ENCODE data around the gene TMCO4. TPM values are rescaled to one million over a fixed set of nuclear protein-coding genes. Genes with fewer than 3 reads are reported as not detected.

The TMCO4 gene
- total RNA-seq, 1 donor from 2014 or later: 13.0 TPM

DNA sequence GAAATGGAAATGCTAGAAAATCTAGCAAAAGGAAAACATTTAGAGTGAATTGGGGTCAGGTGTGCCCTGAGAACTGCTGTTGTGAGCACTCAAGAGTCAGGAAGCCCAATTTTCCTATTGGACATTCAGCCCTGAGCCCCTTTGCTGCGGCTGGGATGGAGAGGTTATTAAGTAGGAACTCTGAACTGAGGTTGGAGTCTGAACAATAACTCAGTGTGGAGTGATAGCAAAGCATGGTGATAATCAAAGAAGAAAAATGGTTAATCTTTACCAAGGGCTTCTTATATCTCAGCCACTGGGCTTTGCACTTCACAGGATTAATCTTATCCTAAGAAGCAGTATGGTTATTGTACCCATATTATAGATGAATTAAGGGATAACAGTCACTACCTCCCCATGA is 52.0 kb downstream of the TMCO4 start:
- DNase-seq (ENCODE audit: low read depth): no peak

DNA sequence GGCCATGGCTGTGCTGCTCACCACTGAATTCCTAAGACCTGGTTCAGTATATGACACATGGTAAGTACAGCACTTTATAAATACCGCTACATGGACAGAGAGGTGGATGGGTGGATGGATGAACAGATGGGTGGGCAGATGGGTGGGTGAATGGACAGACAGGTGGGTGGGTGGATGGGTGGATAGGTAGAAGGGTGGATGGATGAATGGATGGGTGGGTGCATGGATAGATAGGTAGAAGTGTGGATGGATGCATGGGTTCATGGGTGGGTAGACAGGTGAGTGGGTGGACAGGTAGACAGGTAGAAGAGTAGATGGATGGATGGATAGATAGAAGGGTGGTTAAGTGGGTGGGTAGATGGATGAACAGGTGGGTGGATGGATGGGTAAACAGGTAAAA is 54.8 kb downstream of the TMCO4 start:
- DNase-seq (ENCODE audit: low read depth): no peak
- H3K36me3 ChIP-seq (ENCODE audit: control insufficient read depth, insufficient read depth, low read length): no peaks in the 10 kb centered on the region
- TF ChIP-seq, protein P1, sequence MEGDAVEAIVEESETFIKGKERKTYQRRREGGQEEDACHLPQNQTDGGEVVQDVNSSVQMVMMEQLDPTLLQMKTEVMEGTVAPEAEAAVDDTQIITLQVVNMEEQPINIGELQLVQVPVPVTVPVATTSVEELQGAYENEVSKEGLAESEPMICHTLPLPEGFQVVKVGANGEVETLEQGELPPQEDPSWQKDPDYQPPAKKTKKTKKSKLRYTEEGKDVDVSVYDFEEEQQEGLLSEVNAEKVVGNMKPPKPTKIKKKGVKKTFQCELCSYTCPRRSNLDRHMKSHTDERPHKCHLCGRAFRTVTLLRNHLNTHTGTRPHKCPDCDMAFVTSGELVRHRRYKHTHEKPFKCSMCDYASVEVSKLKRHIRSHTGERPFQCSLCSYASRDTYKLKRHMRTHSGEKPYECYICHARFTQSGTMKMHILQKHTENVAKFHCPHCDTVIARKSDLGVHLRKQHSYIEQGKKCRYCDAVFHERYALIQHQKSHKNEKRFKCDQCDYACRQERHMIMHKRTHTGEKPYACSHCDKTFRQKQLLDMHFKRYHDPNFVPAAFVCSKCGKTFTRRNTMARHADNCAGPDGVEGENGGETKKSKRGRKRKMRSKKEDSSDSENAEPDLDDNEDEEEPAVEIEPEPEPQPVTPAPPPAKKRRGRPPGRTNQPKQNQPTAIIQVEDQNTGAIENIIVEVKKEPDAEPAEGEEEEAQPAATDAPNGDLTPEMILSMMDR (IDR thresholded peaks at IDR 0.05; ENCODE audit: insufficient read depth, low read length, poor library complexity, severe bottlenecking): no peak
- no peaks in the 10 kb centered on the region for H3K27me3 ChIP-seq (ENCODE audit: control insufficient read depth, insufficient read depth, low read length)
- H3K4me3 ChIP-seq (ENCODE audit: low read depth, low read length): no peak overlapping the region

More for the DNA sequence above, 52.0 kb downstream of the TMCO4 start:
- Histone ChIP-seq H3K36me3 (ENCODE audit: control insufficient read depth, insufficient read depth, low read length) (no peaks in the 10 kb centered on the region), H3K27me3 (ENCODE audit: control insufficient read depth, insufficient read depth, low read length) (no peaks in the 10 kb centered on the region), H3K4me3 (ENCODE audit: low read depth, low read length) (no peak overlapping the region)
- TF ChIP-seq, protein P1 (IDR thresholded peaks at IDR 0.05; ENCODE audit: insufficient read depth, low read length, poor library complexity, severe bottlenecking): no peak

DNA sequence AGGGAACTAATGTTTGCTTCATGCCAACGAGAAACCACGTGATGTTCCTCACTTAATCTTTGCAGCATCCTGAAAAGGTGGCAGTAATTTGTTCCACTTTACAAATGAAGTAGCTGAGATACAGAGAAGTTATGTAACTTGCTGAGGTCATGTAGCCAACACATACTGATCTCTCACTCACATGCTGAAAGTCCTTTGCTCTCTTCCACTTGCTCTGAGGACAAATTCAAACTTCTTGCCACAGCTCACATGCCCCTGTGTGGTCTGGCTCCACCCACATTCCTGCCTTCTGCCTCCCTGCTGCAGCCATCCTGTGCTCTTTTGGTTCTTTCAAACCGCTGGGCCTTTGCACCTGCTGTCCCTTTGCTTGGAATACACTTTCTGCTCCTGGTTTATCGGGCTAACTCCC is 55.4 kb downstream of the TMCO4 start:
- TF ChIP-seq, protein P1 (IDR thresholded peaks at IDR 0.05; ENCODE audit: insufficient read depth, low read length, poor library complexity, severe bottlenecking): no peak

DNA sequence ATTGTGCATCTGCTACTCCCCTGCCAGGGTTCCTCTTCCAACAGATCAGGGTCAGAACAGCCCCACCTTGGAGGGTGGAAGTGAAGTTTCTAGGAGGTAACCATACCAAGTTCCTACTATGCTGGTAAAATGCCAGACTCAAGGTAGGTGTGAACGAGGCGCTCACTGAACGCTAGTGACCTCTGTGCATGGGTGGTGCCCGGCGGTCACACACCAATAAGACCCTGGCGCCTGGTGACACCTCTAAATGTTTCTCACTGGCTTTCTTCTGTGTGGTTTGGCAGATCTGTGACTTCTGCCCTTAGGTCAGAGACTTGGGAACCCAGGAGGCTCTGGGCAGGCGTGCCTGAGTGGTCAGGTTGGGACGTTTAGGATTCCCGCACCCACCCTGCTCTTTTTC is 55.9 kb downstream of the TMCO4 start:
- no peaks in the 10 kb centered on the region for H3K27me3 ChIP-seq (ENCODE audit: control insufficient read depth, insufficient read depth, low read length)
- TF ChIP-seq, protein P1 (IDR thresholded peaks at IDR 0.05; ENCODE audit: insufficient read depth, low read length, poor library complexity, severe bottlenecking): no peak
- H3K36me3 ChIP-seq (ENCODE audit: control insufficient read depth, insufficient read depth, low read length): no peaks in the 10 kb centered on the region
- DNase-seq (ENCODE audit: low read depth): no peak
- no peak overlapping the region for H3K4me3 ChIP-seq (ENCODE audit: low read depth, low read length)

More for the DNA sequence above, 55.4 kb downstream of the TMCO4 start:
- no peak for DNase-seq (ENCODE audit: low read depth)
- no peaks in the 10 kb centered on the region for H3K27me3 ChIP-seq (ENCODE audit: control insufficient read depth, insufficient read depth, low read length)
- H3K36me3 ChIP-seq (ENCODE audit: control insufficient read depth, insufficient read depth, low read length): no peaks in the 10 kb centered on the region
- no peak overlapping the region for H3K4me3 ChIP-seq (ENCODE audit: low read depth, low read length)

DNA sequence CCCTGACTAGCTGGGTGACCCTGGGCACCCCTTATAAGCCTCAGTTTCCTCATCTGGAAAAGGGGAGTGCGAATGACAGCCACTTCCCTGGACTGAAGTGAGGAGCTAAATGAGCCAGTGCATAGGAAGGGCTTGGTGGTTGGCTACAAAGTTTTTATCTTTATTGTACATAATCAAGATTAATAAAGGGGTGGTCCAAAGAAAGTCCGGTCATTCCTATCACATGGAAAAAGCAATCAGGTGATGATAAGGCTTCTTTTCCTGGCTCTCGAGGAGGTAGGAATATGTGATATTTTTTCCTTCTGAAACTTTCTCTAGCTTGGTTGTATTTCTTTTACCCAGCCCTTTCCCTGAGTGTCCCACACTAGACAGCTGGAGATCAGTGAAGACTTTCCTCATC is 56.5 kb downstream of the TMCO4 start:
- no peak for DNase-seq (ENCODE audit: low read depth)
- Histone ChIP-seq H3K27me3 (ENCODE audit: control insufficient read depth, insufficient read depth, low read length) (peaks cover 2% of the 10 kb centered on the region), H3K4me3 (ENCODE audit: low read depth, low read length) (no peak overlapping the region), H3K36me3 (ENCODE audit: control insufficient read depth, insufficient read depth, low read length) (no peaks in the 10 kb centered on the region)
- TF ChIP-seq, protein P1 (IDR thresholded peaks at IDR 0.05; ENCODE audit: insufficient read depth, low read length, poor library complexity, severe bottlenecking): no peak

DNA sequence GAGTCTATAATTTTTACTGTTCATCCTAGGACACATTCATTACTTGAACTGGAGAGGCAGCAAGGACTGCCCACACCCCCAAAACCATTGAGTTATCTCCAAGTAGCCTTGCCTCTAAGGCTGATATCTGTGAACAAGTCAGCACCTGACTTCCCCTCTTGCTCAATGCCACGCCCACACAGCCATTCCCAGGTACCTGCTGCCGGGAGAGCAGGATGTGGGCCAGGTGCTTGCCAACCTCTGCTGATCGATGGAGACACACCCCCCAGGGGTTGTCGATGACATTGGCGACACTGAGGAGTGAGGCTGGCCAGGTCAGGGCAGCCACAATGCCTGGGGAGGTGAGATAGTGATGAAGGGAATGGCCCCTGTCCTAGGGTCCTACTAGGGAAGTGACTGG is 60.1 kb downstream of the TMCO4 start:
- Histone ChIP-seq H3K4me3 (ENCODE audit: low read depth, low read length) (no peak overlapping the region), H3K36me3 (ENCODE audit: control insufficient read depth, insufficient read depth, low read length) (no peaks in the 10 kb centered on the region), H3K27me3 (ENCODE audit: control insufficient read depth, insufficient read depth, low read length) (peaks cover 2% of the 10 kb centered on the region)
- TF ChIP-seq, protein P1 (IDR thresholded peaks at IDR 0.05; ENCODE audit: insufficient read depth, low read length, poor library complexity, severe bottlenecking): no peak
- DNase-seq (ENCODE audit: low read depth): no peak
